Measurements from ENCODE around the gene TTC21A. TPM values are rescaled to one million over a fixed set of nuclear protein-coding genes. Genes with fewer than 3 reads are reported as not detected.

Gene TTC21A
- total and polyA plus RNA-seq, 2 of the 13 experiments (the other 11 are each of a cell fraction or from before 2014, with no cell fraction given), result 0.31 to 1.5 TPM

DNA sequence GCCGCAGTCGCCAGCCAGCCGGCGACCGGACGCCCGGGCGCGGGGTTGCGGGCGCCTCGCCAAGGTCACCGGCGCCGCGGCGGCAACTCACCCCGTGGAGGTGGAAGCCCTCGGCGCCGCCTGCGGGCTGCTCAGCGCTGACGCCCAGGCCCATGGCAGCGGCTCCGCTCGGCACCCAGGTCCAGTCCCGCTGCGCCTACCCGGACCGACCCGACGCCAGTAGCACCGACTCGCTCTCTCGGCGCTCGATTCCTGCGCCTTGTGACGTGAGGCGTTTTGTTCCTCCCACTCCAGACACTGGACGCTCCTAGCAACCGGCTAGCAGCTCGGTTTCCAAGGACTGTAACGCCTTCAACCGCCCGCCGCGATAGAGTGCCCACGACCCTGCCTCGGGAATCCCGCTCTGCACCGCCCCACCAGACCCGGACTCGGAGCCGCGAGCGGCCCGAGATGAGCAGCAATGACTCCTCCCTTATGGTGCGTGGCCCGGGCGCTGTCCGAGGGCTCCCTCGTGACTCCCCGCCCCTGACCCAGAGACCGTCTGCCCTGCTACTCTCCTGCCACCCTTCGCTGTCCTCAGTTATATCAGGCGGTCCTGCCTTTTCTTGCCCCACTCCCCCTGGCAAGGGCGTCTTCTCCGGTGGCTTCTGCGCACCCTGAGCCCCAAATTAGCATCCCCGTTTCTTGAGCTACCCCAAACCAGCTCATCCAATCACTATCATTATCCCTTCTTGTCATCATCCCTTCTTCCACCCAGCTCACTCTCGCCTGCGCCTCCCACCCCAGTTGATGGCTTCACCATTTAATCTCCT lies at the start of gene TTC21A, which contains the start of gene GORASP1 (continued):
- TF ChIP-seq, protein P1, sequence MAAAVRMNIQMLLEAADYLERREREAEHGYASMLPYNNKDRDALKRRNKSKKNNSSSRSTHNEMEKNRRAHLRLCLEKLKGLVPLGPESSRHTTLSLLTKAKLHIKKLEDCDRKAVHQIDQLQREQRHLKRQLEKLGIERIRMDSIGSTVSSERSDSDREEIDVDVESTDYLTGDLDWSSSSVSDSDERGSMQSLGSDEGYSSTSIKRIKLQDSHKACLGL (CRISPR knock-in tag; IDR thresholded peaks at IDR 0.05), result peak; percentile 26; the same call in 1 of the 2 replicates
- TF ChIP-seq, protein P2, sequence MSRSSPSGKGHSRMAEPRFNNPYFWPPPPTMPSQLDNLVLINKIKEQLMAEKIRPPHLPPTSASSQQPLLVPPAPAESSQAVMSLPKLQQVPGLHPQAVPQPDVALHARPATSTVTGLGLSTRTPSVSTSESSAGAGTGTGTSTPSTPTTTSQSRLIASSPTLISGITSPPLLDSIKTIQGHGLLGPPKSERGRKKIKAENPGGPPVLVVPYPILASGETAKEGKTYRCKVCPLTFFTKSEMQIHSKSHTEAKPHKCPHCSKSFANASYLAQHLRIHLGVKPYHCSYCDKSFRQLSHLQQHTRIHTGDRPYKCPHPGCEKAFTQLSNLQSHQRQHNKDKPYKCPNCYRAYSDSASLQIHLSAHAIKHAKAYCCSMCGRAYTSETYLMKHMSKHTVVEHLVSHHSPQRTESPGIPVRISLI (CRISPR knock-in tag; IDR thresholded peaks at IDR 0.05; ENCODE audit: borderline replicate concordance), result 0 out of 2 replicates have a peak, but pooled peaks have one; percentile 13
- TF ChIP-seq ZNF468 (CRISPR knock-in tag; IDR thresholded peaks at IDR 0.05), result peak; percentile 63; the same call in 1 of the 2 replicates
- TF ChIP-seq ARNT2 (CRISPR knock-in tag; IDR thresholded peaks at IDR 0.05; ENCODE audit: low read depth), result peak; percentile 49; the same call in 1 of the 2 replicates
- TF ChIP-seq, protein P3, sequence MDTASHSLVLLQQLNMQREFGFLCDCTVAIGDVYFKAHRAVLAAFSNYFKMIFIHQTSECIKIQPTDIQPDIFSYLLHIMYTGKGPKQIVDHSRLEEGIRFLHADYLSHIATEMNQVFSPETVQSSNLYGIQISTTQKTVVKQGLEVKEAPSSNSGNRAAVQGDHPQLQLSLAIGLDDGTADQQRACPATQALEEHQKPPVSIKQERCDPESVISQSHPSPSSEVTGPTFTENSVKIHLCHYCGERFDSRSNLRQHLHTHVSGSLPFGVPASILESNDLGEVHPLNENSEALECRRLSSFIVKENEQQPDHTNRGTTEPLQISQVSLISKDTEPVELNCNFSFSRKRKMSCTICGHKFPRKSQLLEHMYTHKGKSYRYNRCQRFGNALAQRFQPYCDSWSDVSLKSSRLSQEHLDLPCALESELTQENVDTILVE (CRISPR knock-in tag; IDR thresholded peaks at IDR 0.05), result peak; percentile 87; the same call in 1 of the 2 replicates
- TF ChIP-seq HDAC1 (CRISPR knock-in tag; IDR thresholded peaks at IDR 0.05), result peak; percentile 67
- peak; percentile 23; the same call in 1 of the 2 replicates for TF ChIP-seq ELF3 (CRISPR knock-in tag; IDR thresholded peaks at IDR 0.05)
- no peak for TF ChIP-seq ZNF619 (CRISPR knock-in tag; IDR thresholded peaks at IDR 0.05)
- TF ChIP-seq REL (CRISPR knock-in tag; conservative IDR thresholded peaks at IDR 0.05), result no peak; the same call in 1 of the 2 replicates
- no peak for TF ChIP-seq SRSF4 (IDR thresholded peaks at IDR 0.05; ENCODE audit: low read depth, low read length, poor library complexity, severe bottlenecking)
- no peak for TF ChIP-seq ARHGAP35 (CRISPR knock-in tag; IDR thresholded peaks at IDR 0.05; ENCODE audit: borderline replicate concordance)
- 0 out of 2 replicates have a peak, but pooled peaks have one; percentile 3 for TF ChIP-seq REPIN1 (CRISPR knock-in tag; IDR thresholded peaks at IDR 0.05; ENCODE audit: borderline replicate concordance, low read depth)
- no peak for TF ChIP-seq ZNF562 (CRISPR knock-in tag; IDR thresholded peaks at IDR 0.05; ENCODE audit: borderline replicate concordance)
- TF ChIP-seq ZNF768 (CRISPR knock-in tag; IDR thresholded peaks at IDR 0.05), result peak; percentile 40; the same call in 1 of the 2 replicates
- peak; percentile 52; the same call in 1 of the 2 replicates for TF ChIP-seq ZNF792 (CRISPR knock-in tag; IDR thresholded peaks at IDR 0.05)
- peak; percentile 59 for TF ChIP-seq SP5 (CRISPR knock-in tag; IDR thresholded peaks at IDR 0.05; ENCODE audit: borderline replicate concordance, low read depth)
- peak; percentile 72 to 75; a peak in 3 of 4 replicates for TF ChIP-seq POLR2A (IDR thresholded peaks at IDR 0.05; ENCODE audit: insufficient read depth in 1 of 2, low read depth in 2 of 2, low read length in 2 of 2)
- TF ChIP-seq ZNF788 (CRISPR knock-in tag; IDR thresholded peaks at IDR 0.05; ENCODE audit: borderline replicate concordance), result peak; percentile 38; the same call in 1 of the 2 replicates
- peak; percentile 70; the same call in 1 of the 2 replicates for TF ChIP-seq SP4 (CRISPR knock-in tag; IDR thresholded peaks at IDR 0.05)
- 0 out of 2 replicates have a peak, but pooled peaks have one; percentile 68 for TF ChIP-seq ZNF33A (CRISPR knock-in tag; IDR thresholded peaks at IDR 0.05; ENCODE audit: borderline replicate concordance)
- TF ChIP-seq CREM (IDR thresholded peaks at IDR 0.05), result peak; percentile 76
- peak; percentile 38; the same call in 1 of the 2 replicates for TF ChIP-seq CREM (CRISPR knock-in tag; IDR thresholded peaks at IDR 0.05)
- TF ChIP-seq ZNF567 (CRISPR knock-in tag; IDR thresholded peaks at IDR 0.05; ENCODE audit: borderline replicate concordance), result 0 out of 2 replicates have a peak, but pooled peaks have one; percentile 82
- peak; percentile 37; the same call in 1 of the 2 replicates for TF ChIP-seq ZMYM4 (CRISPR knock-in tag; IDR thresholded peaks at IDR 0.05)
- TF ChIP-seq, protein P4, sequence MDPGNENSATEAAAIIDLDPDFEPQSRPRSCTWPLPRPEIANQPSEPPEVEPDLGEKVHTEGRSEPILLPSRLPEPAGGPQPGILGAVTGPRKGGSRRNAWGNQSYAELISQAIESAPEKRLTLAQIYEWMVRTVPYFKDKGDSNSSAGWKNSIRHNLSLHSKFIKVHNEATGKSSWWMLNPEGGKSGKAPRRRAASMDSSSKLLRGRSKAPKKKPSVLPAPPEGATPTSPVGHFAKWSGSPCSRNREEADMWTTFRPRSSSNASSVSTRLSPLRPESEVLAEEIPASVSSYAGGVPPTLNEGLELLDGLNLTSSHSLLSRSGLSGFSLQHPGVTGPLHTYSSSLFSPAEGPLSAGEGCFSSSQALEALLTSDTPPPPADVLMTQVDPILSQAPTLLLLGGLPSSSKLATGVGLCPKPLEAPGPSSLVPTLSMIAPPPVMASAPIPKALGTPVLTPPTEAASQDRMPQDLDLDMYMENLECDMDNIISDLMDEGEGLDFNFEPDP (CRISPR knock-in tag; conservative IDR thresholded peaks at IDR 0.05), result no peak
- TF ChIP-seq GABPA (IDR thresholded peaks at IDR 0.05; ENCODE audit: low read depth, low read length), result no peak
- peak; percentile 30; the same call in 1 of the 2 replicates for TF ChIP-seq GABPA (CRISPR knock-in tag; IDR thresholded peaks at IDR 0.05; ENCODE audit: low read depth)

All from HepG2 (cell line).